Cardiac fibroblast (primary cell): Measurements from ENCODE around the gene RSPRY1.

ENCODE experiments used
- DNase-seq, 2 donors: peaks; one replicate each; pipeline versions ENCODE4 v3.0.0 to v3.0.0-alpha.2; 2010; ENCODE audit warnings: low read depth in 2 of 2
- H3K4me3 ChIP-seq, 2 donors: replicated peaks in 1 of 2; 1 replicate in 1 of 2; 2 replicates in 1 of 2; pipeline ENCODE4 v1.5.1; 2011; ENCODE audit warnings: low read depth in 2 of 2, low read length in 2 of 2, mild to moderate bottlenecking in 2 of 2, moderate library complexity in 1 of 2
- TF ChIP-seq, protein P1 (sequence below): IDR thresholded peaks from one replicate; pipeline ENCODE4 v1.5.1; 2011; ENCODE audit warnings: low read depth, mild to moderate bottlenecking, low read length, inconsistent platforms

Gene RSPRY1

DNA sequence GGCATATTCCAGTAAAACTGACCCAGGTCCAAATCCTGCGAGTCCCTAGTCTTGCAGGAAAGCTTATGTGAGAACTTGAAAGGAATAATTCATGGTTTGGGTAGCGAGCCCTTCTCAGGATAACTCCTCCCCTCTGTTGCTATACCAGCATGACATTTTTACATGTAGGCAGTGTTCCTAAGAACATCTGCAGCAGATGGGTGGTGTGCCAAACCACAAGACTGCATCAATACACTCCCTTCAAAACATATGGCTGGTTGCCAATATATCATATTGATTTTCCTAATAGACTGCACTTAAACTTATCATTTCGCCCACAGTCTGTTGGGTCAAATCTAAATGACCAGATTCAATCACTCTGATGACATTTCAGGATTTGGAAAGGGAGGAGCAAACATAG, 20.2 kb upstream of the RSPRY1 start:
- DNase-seq = peak; percentile 57 to 62
- TF ChIP-seq, protein P1, sequence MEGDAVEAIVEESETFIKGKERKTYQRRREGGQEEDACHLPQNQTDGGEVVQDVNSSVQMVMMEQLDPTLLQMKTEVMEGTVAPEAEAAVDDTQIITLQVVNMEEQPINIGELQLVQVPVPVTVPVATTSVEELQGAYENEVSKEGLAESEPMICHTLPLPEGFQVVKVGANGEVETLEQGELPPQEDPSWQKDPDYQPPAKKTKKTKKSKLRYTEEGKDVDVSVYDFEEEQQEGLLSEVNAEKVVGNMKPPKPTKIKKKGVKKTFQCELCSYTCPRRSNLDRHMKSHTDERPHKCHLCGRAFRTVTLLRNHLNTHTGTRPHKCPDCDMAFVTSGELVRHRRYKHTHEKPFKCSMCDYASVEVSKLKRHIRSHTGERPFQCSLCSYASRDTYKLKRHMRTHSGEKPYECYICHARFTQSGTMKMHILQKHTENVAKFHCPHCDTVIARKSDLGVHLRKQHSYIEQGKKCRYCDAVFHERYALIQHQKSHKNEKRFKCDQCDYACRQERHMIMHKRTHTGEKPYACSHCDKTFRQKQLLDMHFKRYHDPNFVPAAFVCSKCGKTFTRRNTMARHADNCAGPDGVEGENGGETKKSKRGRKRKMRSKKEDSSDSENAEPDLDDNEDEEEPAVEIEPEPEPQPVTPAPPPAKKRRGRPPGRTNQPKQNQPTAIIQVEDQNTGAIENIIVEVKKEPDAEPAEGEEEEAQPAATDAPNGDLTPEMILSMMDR = no peak
- H3K4me3 ChIP-seq = no peak overlapping the region

DNA sequence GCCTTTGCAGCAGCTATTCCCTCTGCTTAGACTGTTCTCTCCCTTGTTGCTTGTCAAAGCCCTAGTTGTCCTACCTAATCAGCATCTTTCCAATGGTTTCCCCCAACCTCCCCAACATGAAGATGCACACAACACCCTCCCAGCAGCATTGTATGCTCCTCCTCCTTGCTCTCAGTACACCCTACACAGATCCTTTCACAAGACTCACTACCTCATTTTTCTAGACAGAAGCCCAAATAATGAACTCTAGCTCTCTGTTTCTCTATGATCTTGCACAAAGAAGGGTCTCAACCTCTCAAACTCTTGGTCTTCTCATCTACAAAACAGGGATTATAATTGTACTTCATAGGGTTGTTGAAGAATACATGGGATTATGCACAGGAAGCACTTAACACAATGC, 19.7 kb upstream of the RSPRY1 start:
- no peak for DNase-seq
- no peak overlapping the region for H3K4me3 ChIP-seq
- TF ChIP-seq, protein P1 = no peak

DNA sequence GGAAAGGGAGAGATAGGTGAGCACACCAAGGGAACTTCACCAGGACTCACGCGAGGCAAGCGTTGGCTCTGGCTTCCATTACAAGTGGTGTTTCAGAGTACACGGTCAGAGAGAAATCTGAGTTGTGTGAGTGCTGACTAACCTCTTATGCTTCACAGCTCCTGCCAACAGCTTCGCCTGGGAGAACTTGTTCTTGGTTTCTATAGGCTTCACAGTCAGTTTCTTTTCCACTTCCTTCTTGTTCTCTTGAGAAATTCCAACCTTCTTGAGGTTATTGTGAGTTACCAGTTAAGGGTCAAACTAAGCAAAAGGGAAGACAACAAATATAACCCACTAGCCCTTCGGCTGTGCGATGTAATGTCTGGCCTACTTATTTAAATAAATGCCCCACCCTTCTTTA, 19.2 kb upstream of the RSPRY1 start:
- peak; percentile 67 for DNase-seq
- H3K4me3 ChIP-seq = no peak overlapping the region
- TF ChIP-seq, protein P1 = no peak

DNA sequence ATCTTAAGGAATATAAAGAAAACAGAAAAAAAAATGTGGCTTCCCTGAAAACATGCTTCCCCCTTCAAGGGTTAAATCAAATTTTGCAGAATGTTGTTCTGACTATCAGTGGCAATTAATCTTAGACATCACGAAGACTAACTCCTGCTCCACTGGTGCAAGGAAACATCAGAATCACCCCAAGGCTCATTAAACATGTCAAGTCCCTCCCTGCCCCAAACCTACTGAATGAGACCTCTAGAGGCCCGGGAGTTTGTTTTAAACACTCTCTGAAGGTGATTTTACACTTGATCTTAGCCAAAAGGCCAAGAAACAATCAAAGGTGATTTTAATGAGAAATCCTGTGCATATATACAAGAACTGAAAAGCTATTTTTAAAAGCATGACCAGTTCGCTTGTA, 18.6 kb upstream of the RSPRY1 start:
- DNase-seq = no peak
- TF ChIP-seq, protein P1 = no peak

DNA sequence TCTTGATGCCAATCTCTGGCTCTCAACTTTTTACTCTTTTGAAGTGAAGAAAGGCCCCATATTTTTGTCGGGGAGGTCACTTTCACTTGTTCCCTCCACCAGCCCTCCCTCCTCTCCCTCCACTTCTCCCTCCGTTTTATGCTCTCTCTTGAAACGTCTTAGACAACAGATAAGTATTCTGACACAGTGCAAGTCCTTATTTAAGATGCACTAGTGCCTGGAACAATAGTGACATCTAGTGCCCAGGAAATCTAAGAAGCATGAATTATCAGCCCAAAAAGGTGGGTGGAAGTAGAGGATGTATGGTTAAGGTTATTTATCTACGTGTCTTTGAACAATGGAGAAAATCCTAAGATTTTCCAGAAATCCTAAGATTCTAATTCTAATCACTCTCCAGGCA, 18.2 kb upstream of the RSPRY1 start:
- TF ChIP-seq, protein P1 = peak; percentile 68
- DNase-seq = peak; percentile 86 to 88
- no peak overlapping the region for H3K4me3 ChIP-seq

More for the DNA sequence above, 18.6 kb upstream of the RSPRY1 start:
- H3K4me3 ChIP-seq = no peak overlapping the region

DNA sequence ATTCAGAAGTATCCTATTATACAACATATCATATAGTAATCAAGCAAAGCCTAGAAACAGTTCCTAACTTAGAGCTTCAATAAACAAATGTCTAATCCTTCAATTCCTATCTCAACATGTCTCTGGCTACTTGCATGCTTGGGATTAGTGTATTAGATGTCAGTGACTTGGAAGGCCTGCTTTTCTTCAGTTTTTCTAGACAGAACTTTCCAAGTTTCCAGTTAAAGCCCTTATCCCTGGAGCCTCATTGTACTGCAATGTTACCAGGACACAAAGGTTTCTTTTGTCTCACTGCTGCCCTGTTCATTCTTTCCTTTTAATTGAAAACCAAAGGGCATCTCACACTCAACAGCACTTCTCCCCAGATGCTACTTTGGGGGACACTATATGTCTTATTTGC, 16.8 kb upstream of the RSPRY1 start:
- DNase-seq = no peak
- TF ChIP-seq, protein P1 = no peak
- H3K4me3 ChIP-seq = no peak overlapping the region

DNA sequence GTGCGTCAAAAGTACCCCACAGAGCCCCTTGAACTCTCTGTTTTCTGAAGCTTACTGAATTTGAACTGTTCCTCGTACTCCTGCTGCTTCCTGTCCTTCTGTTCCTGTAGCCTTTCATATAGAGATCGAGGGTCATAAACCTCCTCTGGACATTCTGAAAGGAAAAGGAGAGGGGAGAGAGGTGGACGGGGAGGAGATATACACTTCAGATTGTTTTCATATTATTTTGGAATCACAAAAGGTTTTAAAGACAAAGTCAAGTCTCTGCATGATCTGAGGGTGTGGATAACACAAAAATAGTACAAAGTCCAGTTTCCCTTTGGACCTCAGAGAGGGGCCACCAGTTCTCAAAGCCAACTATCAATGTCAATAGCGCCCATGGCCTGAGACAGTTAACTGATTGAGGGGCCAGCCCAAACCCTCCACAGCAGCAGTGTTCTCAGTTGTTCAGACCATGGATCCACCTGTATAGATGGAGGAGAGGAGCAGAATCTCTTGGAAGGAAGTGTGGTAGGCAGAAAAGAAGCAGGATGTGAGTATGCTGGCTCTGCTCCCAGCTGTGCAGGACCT, 13.3 kb upstream of the RSPRY1 start:
- TF ChIP-seq, protein P1 = no peak
- no peak for DNase-seq
- no peak overlapping the region for H3K4me3 ChIP-seq
